Astrocyte (in vitro differentiated cells and primary cell): Measurements from ENCODE around the gene RCVRN. TPM values are rescaled to one million over a fixed set of nuclear protein-coding genes. Genes with fewer than 3 reads are reported as not detected.

Experiments used
- DNase-seq: peaks from one replicate; pipeline ENCODE4 v3.0.0-alpha.2; 2010; ENCODE audit warnings: low read depth
- FAIRE-seq: peaks from 2 replicates; lab custom pipeline; 2011; peaks lifted over from hg19 to GRCh38; lab: Jason Lieb, UNC
- H2AFZ ChIP-seq: 2 replicates; pipeline ENCODE4 v1.6.0; 2012; ENCODE audit warnings: low read depth, low read length, inconsistent platforms
- H3K27ac ChIP-seq: 2 replicates; pipeline ENCODE4 v1.5.1; 2011; ENCODE audit warnings: low read depth, low read length, inconsistent platforms
- H3K27me3 ChIP-seq: 2 replicates; pipeline ENCODE4 v1.6.0; 2011; ENCODE audit warnings: low read length, inconsistent platforms; ENCODE audit not compliant: insufficient read depth
- H3K36me3 ChIP-seq: 2 replicates; pipeline ENCODE4 v1.5.1; 2011; ENCODE audit warnings: low read length, inconsistent platforms; ENCODE audit not compliant: insufficient read depth
- H3K4me1 ChIP-seq: 2 replicates; pipeline ENCODE4 v1.5.1; 2011; ENCODE audit warnings: low read length, inconsistent platforms; ENCODE audit not compliant: insufficient read depth
- H3K4me2 ChIP-seq: 2 replicates; pipeline ENCODE4 v1.6.0; 2012; ENCODE audit warnings: low read length, inconsistent platforms
- H3K4me3 ChIP-seq: 2 replicates; pipeline ENCODE4 v1.5.1; 2011; ENCODE audit warnings: low read depth, mild to moderate bottlenecking, low read length, inconsistent platforms; ENCODE audit not compliant: insufficient read depth
- H3K79me2 ChIP-seq: 2 replicates; pipeline ENCODE4 v1.6.0; 2012; ENCODE audit warnings: mild to moderate bottlenecking, low read length, inconsistent platforms; ENCODE audit not compliant: insufficient read depth
- H3K9ac ChIP-seq: 2 replicates; pipeline ENCODE4 v1.6.0; 2012; ENCODE audit warnings: mild to moderate bottlenecking, low read length, inconsistent platforms
- H3K9me3 ChIP-seq: 2 replicates; pipeline ENCODE4 v1.5.1; 2012; ENCODE audit warnings: low read depth, mild to moderate bottlenecking, low read length, inconsistent platforms; ENCODE audit not compliant: insufficient read depth
- H4K20me1 ChIP-seq: 2 replicates; pipeline ENCODE4 v1.6.0; 2012; ENCODE audit warnings: low read length, inconsistent platforms; ENCODE audit not compliant: insufficient read depth
- H3K27ac Mint-ChIP-seq: one replicate; pipeline ENCODE4 v1.8.0; 2021; ENCODE audit warnings: mild to moderate bottlenecking, mixed read lengths; ENCODE audit not compliant: unreplicated experiment
- H3K27me3 Mint-ChIP-seq: one replicate; pipeline ENCODE4 v1.8.0; 2021; ENCODE audit warnings: low read depth, mixed read lengths; ENCODE audit not compliant: unreplicated experiment
- H3K36me3 Mint-ChIP-seq: one replicate; pipeline ENCODE4 v1.8.0; 2021; ENCODE audit warnings: low read depth, mixed read lengths; ENCODE audit not compliant: unreplicated experiment
- H3K4me1 Mint-ChIP-seq: one replicate; pipeline ENCODE4 v1.8.0; 2021; ENCODE audit warnings: low read depth, mixed read lengths; ENCODE audit not compliant: unreplicated experiment
- H3K4me3 Mint-ChIP-seq: one replicate; pipeline ENCODE4 v1.8.0; 2021; ENCODE audit warnings: mild to moderate bottlenecking, moderate library complexity, mixed read lengths; ENCODE audit not compliant: unreplicated experiment
- H3K9me3 Mint-ChIP-seq: one replicate; pipeline ENCODE4 v1.8.0; 2021; ENCODE audit warnings: mild to moderate bottlenecking, mixed read lengths; ENCODE audit not compliant: unreplicated experiment
- EZH2 ChIP-seq: IDR thresholded peaks from 2 replicates; pipeline ENCODE4 v1.6.1; 2012; ENCODE audit warnings: mild to moderate bottlenecking, low read length, inconsistent platforms; ENCODE audit not compliant: insufficient read depth
- total RNA-seq: library from RNA; stranded (reverse); gene quantifications from 2 replicates; pipeline ENCODE4 v1.2.1, GENCODE V29; 2021
- TF ChIP-seq, protein P1 (sequence below): IDR thresholded peaks from 2 replicates; pipeline ENCODE4 v1.5.1; 2011; ENCODE audit warnings: low read depth, mild to moderate bottlenecking, inconsistent platforms, low read length, moderate library complexity; ENCODE audit not compliant: insufficient read depth

RCVRN gene
- total RNA-seq, 1 donor from 2014 or later: not detected

DNA sequence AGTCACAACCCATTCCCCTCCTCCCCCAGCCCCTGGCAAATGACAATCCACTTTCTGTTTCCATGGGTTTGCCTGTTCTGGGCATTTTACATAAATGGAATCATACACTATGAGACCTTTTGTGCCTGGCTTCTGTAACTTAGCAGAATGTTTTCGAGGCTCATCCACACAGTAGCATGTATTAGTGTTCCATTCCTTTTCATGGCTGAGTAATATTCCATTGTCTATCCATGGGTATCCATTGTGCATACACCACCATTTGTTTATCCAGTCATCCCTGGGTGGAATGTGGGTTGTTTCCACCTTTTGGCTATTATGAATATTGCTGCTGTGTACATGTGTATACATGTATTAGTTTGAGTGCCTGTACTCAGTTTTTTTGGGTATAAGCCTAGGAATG is 33.7 kb upstream of the RCVRN start:
- no peaks in the 10 kb centered on the region for H3K4me1 ChIP-seq
- no peak overlapping the region for H3K4me2 ChIP-seq
- no peaks in the 10 kb centered on the region for H3K9me3 ChIP-seq
- Mint-ChIP-seq H3K4me1 (no peaks in the 10 kb centered on the region), H3K27ac (no peak overlapping the region), H3K9me3 (peaks cover 4% of the 10 kb centered on the region), H3K4me3 (no peak overlapping the region), H3K36me3 (peaks cover 2% of the 10 kb centered on the region), H3K27me3 (peaks cover 6% of the 10 kb centered on the region)
- no peak overlapping the region for H3K9ac ChIP-seq
- no peaks in the 10 kb centered on the region for H3K27me3 ChIP-seq
- H3K4me3 ChIP-seq: no peak overlapping the region
- H2AFZ ChIP-seq: no peak overlapping the region
- no peaks in the 10 kb centered on the region for H3K36me3 ChIP-seq
- H3K27ac ChIP-seq: no peak overlapping the region
- FAIRE-seq (no peak), DNase-seq (no peak)
- no peaks in the 10 kb centered on the region for H4K20me1 ChIP-seq
- no peaks in the 10 kb centered on the region for H3K79me2 ChIP-seq
- no peak for TF ChIP-seq EZH2
- TF ChIP-seq, protein P1, sequence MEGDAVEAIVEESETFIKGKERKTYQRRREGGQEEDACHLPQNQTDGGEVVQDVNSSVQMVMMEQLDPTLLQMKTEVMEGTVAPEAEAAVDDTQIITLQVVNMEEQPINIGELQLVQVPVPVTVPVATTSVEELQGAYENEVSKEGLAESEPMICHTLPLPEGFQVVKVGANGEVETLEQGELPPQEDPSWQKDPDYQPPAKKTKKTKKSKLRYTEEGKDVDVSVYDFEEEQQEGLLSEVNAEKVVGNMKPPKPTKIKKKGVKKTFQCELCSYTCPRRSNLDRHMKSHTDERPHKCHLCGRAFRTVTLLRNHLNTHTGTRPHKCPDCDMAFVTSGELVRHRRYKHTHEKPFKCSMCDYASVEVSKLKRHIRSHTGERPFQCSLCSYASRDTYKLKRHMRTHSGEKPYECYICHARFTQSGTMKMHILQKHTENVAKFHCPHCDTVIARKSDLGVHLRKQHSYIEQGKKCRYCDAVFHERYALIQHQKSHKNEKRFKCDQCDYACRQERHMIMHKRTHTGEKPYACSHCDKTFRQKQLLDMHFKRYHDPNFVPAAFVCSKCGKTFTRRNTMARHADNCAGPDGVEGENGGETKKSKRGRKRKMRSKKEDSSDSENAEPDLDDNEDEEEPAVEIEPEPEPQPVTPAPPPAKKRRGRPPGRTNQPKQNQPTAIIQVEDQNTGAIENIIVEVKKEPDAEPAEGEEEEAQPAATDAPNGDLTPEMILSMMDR: no peak

DNA sequence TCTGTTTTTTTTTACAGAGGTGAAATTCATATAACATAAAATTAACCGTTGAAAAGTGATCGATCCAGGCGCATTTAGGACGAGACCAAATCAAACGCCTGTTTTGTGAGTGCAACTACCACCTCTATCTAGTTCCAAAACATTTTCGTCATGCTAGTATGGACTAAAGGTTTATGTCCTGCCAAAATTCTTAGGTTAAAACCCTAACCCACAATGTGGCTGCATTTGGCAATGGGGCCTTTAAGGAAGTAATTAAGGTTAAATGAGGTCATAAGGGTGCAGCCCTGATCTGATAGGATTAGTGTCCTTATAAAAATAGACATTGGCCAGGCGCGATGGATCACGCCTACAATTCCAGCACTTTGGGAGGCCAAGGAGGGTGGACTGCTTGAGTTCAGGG is 32.8 kb upstream of the RCVRN start:
- Histone ChIP-seq H3K4me1 (no peaks in the 10 kb centered on the region), H3K9me3 (no peaks in the 10 kb centered on the region), H3K27ac (no peak overlapping the region), H4K20me1 (no peaks in the 10 kb centered on the region), H3K79me2 (no peaks in the 10 kb centered on the region), H3K4me3 (no peak overlapping the region), H3K4me2 (no peak overlapping the region), H3K36me3 (no peaks in the 10 kb centered on the region), H2AFZ (no peak overlapping the region), H3K27me3 (no peaks in the 10 kb centered on the region), H3K9ac (no peak overlapping the region)
- peaks cover 6% of the 10 kb centered on the region for H3K27me3 Mint-ChIP-seq
- DNase-seq (no peak), FAIRE-seq (no peak)
- no peaks in the 10 kb centered on the region for H3K4me1 Mint-ChIP-seq
- H3K27ac Mint-ChIP-seq: no peak overlapping the region
- H3K4me3 Mint-ChIP-seq: no peak overlapping the region
- TF ChIP-seq, protein P1: no peak
- TF ChIP-seq EZH2: no peak
- H3K36me3 Mint-ChIP-seq: peaks cover 2% of the 10 kb centered on the region
- H3K9me3 Mint-ChIP-seq: peaks cover 4% of the 10 kb centered on the region

DNA sequence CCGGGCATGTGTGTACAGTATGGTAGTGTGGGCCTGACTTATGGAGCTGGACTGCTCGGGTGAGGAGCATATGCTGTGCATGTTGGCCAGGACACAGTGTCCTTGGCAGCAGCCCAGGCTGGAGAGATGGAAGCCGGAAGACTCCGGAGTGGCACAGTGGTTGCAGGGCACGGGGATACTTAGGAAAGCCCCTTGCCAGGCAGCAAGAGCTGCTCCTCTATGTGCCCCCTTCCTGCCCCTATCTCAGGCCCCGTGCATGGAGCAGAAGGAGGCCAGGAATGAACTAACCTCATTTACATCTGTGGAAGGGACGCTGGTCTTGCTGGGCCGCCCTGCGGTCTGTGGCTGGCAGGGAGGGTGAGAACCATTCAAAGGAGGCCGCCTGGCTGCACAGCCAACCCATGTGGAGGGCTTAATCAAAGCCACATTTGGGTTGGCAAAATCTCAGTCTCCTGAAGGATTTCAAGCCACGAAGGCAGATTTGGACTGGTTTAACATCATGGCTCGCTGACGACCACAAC is 32.2 kb upstream of the RCVRN start:
- Histone ChIP-seq H3K27me3 (no peaks in the 10 kb centered on the region), H2AFZ (no peak overlapping the region), H3K36me3 (no peaks in the 10 kb centered on the region), H3K27ac (no peak overlapping the region), H3K4me3 (no peak overlapping the region), H3K4me2 (no peak overlapping the region), H3K79me2 (no peaks in the 10 kb centered on the region), H3K4me1 (no peaks in the 10 kb centered on the region), H4K20me1 (no peaks in the 10 kb centered on the region), H3K9ac (no peak overlapping the region), H3K9me3 (no peaks in the 10 kb centered on the region)
- Mint-ChIP-seq H3K4me3 (no peak overlapping the region), H3K4me1 (peaks cover 2% of the 10 kb centered on the region), H3K27ac (no peak overlapping the region), H3K27me3 (peaks cover 6% of the 10 kb centered on the region), H3K9me3 (peaks cover 4% of the 10 kb centered on the region), H3K36me3 (peaks cover 2% of the 10 kb centered on the region)
- peak; percentile 27 for DNase-seq
- no peak for FAIRE-seq
- TF ChIP-seq, protein P1: no peak
- TF ChIP-seq EZH2: no peak
